Measurements from ENCODE around the gene GRAP2. TPM values are rescaled to one million over a fixed set of nuclear protein-coding genes. Genes with fewer than 3 reads are reported as not detected.

GRAP2 gene
- total RNA-seq, 4 donors from 2014 or later = 1.4 to 5.8 (median 3.9) TPM

DNA sequence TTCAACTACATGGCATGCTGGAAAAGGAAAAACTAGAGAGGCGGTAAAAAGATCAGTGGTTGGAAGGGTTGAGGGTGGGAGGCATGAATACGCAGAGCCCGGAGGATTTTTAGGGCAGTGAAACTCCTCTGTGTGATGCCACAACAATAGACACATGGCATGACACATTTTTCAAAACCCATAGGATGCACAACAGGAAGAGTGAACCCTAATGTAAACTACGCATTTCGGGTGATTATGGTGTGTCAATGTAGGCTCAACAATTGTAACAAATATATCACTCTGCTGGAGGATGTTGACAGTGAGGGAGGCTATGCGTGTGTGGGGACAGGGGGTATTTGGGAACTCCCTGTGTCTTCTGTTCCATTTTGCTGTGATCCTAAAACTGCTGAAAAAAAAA is 78.2 kb downstream of the GRAP2 start:
- H3K27me3 ChIP-seq = peaks cover 0 to 72% (median 0%) of the 10 kb centered on the region in 4 donors
- no peaks in the 10 kb centered on the region for H3K9me3 ChIP-seq
- no peak for DNase-seq (ENCODE audit: extremely low spot score)
- intact Hi-C loops (cut with DNase I) = no loop called here
- TF ChIP-seq POLR2A (IDR thresholded peaks at IDR 0.05; ENCODE audit: low read depth) = no peak
- no peak for TF ChIP-seq EP300 (IDR thresholded peaks at IDR 0.05)
- TF ChIP-seq, protein P1, sequence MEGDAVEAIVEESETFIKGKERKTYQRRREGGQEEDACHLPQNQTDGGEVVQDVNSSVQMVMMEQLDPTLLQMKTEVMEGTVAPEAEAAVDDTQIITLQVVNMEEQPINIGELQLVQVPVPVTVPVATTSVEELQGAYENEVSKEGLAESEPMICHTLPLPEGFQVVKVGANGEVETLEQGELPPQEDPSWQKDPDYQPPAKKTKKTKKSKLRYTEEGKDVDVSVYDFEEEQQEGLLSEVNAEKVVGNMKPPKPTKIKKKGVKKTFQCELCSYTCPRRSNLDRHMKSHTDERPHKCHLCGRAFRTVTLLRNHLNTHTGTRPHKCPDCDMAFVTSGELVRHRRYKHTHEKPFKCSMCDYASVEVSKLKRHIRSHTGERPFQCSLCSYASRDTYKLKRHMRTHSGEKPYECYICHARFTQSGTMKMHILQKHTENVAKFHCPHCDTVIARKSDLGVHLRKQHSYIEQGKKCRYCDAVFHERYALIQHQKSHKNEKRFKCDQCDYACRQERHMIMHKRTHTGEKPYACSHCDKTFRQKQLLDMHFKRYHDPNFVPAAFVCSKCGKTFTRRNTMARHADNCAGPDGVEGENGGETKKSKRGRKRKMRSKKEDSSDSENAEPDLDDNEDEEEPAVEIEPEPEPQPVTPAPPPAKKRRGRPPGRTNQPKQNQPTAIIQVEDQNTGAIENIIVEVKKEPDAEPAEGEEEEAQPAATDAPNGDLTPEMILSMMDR (IDR thresholded peaks at IDR 0.05) = no peak
- no peak for TF ChIP-seq POLR2AphosphoS5 (IDR thresholded peaks at IDR 0.05)
- no peaks in the 10 kb centered on the region for H3K36me3 ChIP-seq
- no peak overlapping the region for H3K27ac ChIP-seq (replicated peaks in 1 of 4)
- WGBS = 86% methylated on average over 6 of the region's 6 CpGs
- no peaks in the 10 kb centered on the region for H3K4me1 ChIP-seq
- H3K4me3 ChIP-seq = no peak overlapping the region

DNA sequence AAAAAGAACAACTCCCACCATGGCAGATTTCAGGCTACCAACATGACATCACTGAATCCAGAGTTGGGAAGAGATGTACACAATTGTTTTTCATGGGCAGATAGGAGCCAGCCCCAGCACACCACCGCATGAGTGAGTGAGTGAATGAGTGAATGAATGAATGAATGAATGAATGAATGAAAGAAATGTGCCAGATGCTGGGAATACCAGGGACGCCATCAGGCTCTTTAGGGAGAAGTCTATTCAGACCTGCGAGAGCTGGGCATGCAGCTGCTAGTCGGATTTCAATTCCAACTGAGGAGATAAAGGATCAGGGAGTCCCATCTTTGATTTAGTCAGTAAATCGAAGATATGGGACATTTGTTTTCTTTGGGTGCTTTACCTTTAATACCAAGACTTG is 78.6 kb downstream of the GRAP2 start:
- WGBS = 91% methylated on average over 5 of the region's 5 CpGs
- Histone ChIP-seq H3K9me3 (no peaks in the 10 kb centered on the region), H3K4me1 (no peaks in the 10 kb centered on the region), H3K27ac (replicated peaks in 1 of 4) (no peak overlapping the region), H3K27me3 (peaks cover 0 to 71% (median 0%) of the 10 kb centered on the region in 4 donors), H3K4me3 (no peak overlapping the region), H3K36me3 (no peaks in the 10 kb centered on the region)
- intact Hi-C loops (cut with DNase I) = no loop called here
- no peak for DNase-seq (ENCODE audit: extremely low spot score)
- TF ChIP-seq, protein P1 (IDR thresholded peaks at IDR 0.05) = no peak
- no peak for TF ChIP-seq POLR2AphosphoS5 (IDR thresholded peaks at IDR 0.05)
- TF ChIP-seq POLR2A (IDR thresholded peaks at IDR 0.05; ENCODE audit: low read depth) = no peak

DNA sequence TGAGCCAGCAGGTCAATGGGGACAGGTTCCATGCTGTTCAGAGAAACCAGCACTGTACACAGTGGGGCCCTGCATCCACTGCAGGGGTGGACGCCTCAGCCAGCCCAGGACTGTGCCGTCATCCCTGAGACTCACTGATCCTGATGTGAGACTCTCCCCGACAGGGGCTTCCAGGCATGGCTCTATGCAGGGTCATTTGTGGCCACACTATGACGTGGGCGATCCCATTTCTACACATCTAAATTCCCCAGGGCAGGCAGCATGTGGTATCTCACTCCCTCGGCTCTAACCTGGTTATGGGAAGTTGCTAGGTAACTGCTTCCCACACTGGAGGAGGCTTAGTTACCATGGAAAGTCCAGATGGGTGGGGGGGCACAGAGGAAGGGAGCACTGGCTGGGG is 79.7 kb downstream of the GRAP2 start:
- Histone ChIP-seq H3K36me3 (no peaks in the 10 kb centered on the region), H3K27me3 (peaks cover 0 to 64% (median 0%) of the 10 kb centered on the region in 4 donors), H3K27ac (replicated peaks in 1 of 4) (no peak overlapping the region), H3K9me3 (no peaks in the 10 kb centered on the region), H3K4me3 (no peak overlapping the region), H3K4me1 (no peaks in the 10 kb centered on the region)
- no peak for DNase-seq (ENCODE audit: extremely low spot score)
- TF ChIP-seq, protein P1 (IDR thresholded peaks at IDR 0.05) = no peak
- TF ChIP-seq POLR2A (IDR thresholded peaks at IDR 0.05; ENCODE audit: low read depth) (no peak), POLR2AphosphoS5 (IDR thresholded peaks at IDR 0.05) (no peak), EP300 (IDR thresholded peaks at IDR 0.05) (no peak)
- intact Hi-C loops (cut with DNase I) = no loop called here
- 79% methylated on average over 6 of the region's 6 CpGs for whole genome bisulfite sequencing

DNA sequence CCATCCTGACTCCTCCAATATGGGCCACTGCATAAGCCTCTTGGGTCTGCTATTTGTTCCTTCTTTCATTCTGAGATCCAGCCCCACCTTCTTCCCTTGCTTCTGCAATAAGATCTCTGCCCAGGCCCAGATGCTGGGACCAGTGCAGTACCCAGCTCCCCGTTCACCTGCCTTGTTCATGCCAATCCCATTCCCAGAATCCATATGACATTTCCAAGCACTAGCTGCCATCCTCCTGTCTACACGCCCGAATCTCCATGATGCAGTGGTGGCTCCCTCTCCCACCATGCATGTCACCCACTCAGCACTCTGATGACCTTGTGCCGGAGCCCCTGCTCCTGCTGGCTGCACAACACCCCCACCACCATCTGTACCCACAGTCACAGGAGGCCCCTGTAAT is 82.5 kb downstream of the GRAP2 start:
- no peak for DNase-seq (ENCODE audit: extremely low spot score)
- no peaks in the 10 kb centered on the region for H3K4me1 ChIP-seq
- intact Hi-C loops (cut with DNase I) = no loop called here
- H3K27ac ChIP-seq (replicated peaks in 1 of 4) = no peak overlapping the region
- H3K4me3 ChIP-seq = no peak overlapping the region
- H3K9me3 ChIP-seq = no peaks in the 10 kb centered on the region
- TF ChIP-seq, protein P1 (IDR thresholded peaks at IDR 0.05) = no peak
- TF ChIP-seq EP300 (IDR thresholded peaks at IDR 0.05) (no peak), POLR2AphosphoS5 (IDR thresholded peaks at IDR 0.05) (no peak), POLR2A (IDR thresholded peaks at IDR 0.05; ENCODE audit: low read depth) (no peak)
- 95% methylated on average over 4 of the region's 4 CpGs for WGBS
- H3K36me3 ChIP-seq = no peaks in the 10 kb centered on the region
- H3K27me3 ChIP-seq = peaks cover 0 to 46% (median 0%) of the 10 kb centered on the region in 4 donors

DNA sequence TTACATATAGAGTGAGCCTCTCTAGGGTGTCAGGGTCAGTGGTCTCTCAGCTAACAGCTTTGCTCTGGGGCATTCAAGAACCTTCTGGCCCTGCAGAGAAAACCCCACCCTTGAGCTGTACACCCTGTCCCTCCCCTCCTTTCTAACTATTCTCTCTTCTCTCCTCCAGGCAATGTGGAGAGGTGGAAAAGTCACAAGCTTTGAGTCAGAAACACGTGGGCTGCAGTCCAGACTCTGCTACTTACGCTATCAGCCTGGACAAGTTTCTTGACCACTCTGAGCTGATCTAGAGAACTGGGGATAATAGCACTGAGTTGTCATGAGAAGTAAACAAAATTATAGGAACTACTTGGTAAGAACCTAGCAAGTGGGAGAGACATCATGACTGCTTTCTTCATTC is 83.1 kb downstream of the GRAP2 start:
- no peak for DNase-seq (ENCODE audit: extremely low spot score)
- Histone ChIP-seq H3K36me3 (no peaks in the 10 kb centered on the region), H3K4me3 (no peak overlapping the region), H3K27me3 (peaks cover 0 to 43% (median 0%) of the 10 kb centered on the region in 4 donors), H3K4me1 (no peaks in the 10 kb centered on the region), H3K9me3 (no peaks in the 10 kb centered on the region), H3K27ac (replicated peaks in 1 of 4) (no peak overlapping the region)
- intact Hi-C loops (cut with DNase I) = no loop called here
- 73% methylated on average over 2 of the region's 2 CpGs for WGBS
- TF ChIP-seq POLR2AphosphoS5 (IDR thresholded peaks at IDR 0.05) (no peak), EP300 (IDR thresholded peaks at IDR 0.05) (no peak), POLR2A (IDR thresholded peaks at IDR 0.05; ENCODE audit: low read depth) (no peak)
- TF ChIP-seq, protein P1 (IDR thresholded peaks at IDR 0.05) = no peak

All from esophagus muscularis mucosa (tissue), 4 donors.